IMR-90 (cell line): ENCODE data around the gene ENAH.

ENCODE experiments used
- CEBPB ChIP-seq: IDR thresholded peaks from 2 replicates; pipeline ENCODE4 v1.6.1; 2012; ENCODE audit warnings: low read depth, low read length, improper control_type of control experiment
- CTCF ChIP-seq: conservative IDR thresholded peaks from 2 replicates; pipeline ENCODE4 v1.5.1; 2012; ENCODE audit warnings: mild to moderate bottlenecking, low read depth, low read length, improper control_type of control experiment
- MAFK ChIP-seq: IDR thresholded peaks from 2 replicates; pipeline ENCODE4 v1.6.1; 2012; ENCODE audit warnings: low read depth, low read length, improper control_type of control experiment
- POLR2A ChIP-seq: IDR thresholded peaks from 2 replicates; pipeline ENCODE4 v1.6.1; 2012; ENCODE audit warnings: mild to moderate bottlenecking, low read depth, low read length
- RFX5 ChIP-seq: IDR thresholded peaks from 2 replicates; pipeline ENCODE4 v1.8.0; 2012; ENCODE audit warnings: low read depth, mild to moderate bottlenecking, low read length, moderate library complexity

GRCh38 chr1:225532240-225532944 is 120.5 kb downstream of the ENAH start:
- TF ChIP-seq CTCF (no peak), POLR2A (no peak), MAFK (peak; percentile 52), RFX5 (no peak), CEBPB (no peak)
